Keratinocyte (primary cell): ENCODE data around the gene SH2D4B.

Experiments used
- EZH2 ChIP-seq: IDR thresholded peaks from one replicate; pipeline ENCODE4 v1.6.1; 2012; ENCODE audit warnings: inconsistent platforms, mild to moderate bottlenecking, low read length, moderate library complexity
- TF ChIP-seq, protein P1 (sequence below), 3 experiments: IDR thresholded peaks in 1 of 3; conservative IDR thresholded peaks in 1 of 3; optimal IDR thresholded peaks in 1 of 3; 2 replicates in 2 of 3; 3 replicates in 1 of 3; pipeline versions ENCODE3 to v1.5.1; 2011; ENCODE audit warnings: low read length in 3 of 3, mild to moderate bottlenecking in 3 of 3, moderate library complexity in 2 of 3, control low read depth in 1 of 3, inconsistent platforms in 1 of 3; ENCODE audit not compliant: insufficient read depth in 2 of 3; ENCODE audit errors: extremely low read depth in 1 of 3

- TF ChIP-seq, protein P1, sequence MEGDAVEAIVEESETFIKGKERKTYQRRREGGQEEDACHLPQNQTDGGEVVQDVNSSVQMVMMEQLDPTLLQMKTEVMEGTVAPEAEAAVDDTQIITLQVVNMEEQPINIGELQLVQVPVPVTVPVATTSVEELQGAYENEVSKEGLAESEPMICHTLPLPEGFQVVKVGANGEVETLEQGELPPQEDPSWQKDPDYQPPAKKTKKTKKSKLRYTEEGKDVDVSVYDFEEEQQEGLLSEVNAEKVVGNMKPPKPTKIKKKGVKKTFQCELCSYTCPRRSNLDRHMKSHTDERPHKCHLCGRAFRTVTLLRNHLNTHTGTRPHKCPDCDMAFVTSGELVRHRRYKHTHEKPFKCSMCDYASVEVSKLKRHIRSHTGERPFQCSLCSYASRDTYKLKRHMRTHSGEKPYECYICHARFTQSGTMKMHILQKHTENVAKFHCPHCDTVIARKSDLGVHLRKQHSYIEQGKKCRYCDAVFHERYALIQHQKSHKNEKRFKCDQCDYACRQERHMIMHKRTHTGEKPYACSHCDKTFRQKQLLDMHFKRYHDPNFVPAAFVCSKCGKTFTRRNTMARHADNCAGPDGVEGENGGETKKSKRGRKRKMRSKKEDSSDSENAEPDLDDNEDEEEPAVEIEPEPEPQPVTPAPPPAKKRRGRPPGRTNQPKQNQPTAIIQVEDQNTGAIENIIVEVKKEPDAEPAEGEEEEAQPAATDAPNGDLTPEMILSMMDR (optimal IDR thresholded peaks at IDR 0.05 in 1 of 3, IDR thresholded peaks at IDR 0.05 in 1 of 3, conservative IDR thresholded peaks at IDR 0.05 in 1 of 3; ENCODE audit: extremely low read depth in 1 of 3, insufficient read depth in 2 of 3, low read length in 3 of 3) = no peak
- no peak for TF ChIP-seq EZH2
Measured at GRCh38 chr10:80581469-80581835, 43.8 kb downstream of the SH2D4B start.
